Mesenteric fat pad (tissue), 1 donor: ENCODE results near the gene NUDT8. TPM values are rescaled to one million over a fixed set of nuclear protein-coding genes. Genes with fewer than 3 reads are reported as not detected.
"Not testable (repeated sequence)": the region's sequence is repeated elsewhere in the genome, so short reads cannot be mapped to it uniquely, and the experiment has no call there.

ENCODE experiments used
- DNase-seq: peaks from one replicate; pipeline ENCODE4 v3.0.0-alpha.2; 2020; ENCODE audit warnings: low spot score
- total RNA-seq: library from RNA; stranded (reverse); fragmentation: NEBNext Ultra II Directional; extraction: Animal tissue kit (Norgen Biotek cat#: 25700); gene quantifications from one replicate; pipeline ENCODE4 v1.2.1, GENCODE V29; 2021
- donor health status: DM: yes; HTN: yes; CAD: no.

NUDT8 gene
- total RNA-seq, 1 donor from 2014 or later: 12.9 TPM

- no peak for DNase-seq
Measured at GRCh38 chr11:67644042-67644441, 14.3 kb upstream of the NUDT8 start.

- DNase-seq: no peak
Measured at GRCh38 chr11:67642173-67643120, 12.7 kb upstream of the NUDT8 start.

- DNase-seq: no peak
Measured at GRCh38 chr11:67641338-67642172, 11.8 kb upstream of the NUDT8 start.

- no peak for DNase-seq
Measured at GRCh38 chr11:67640758-67641337, 11.1 kb upstream of the NUDT8 start.

GRCh38 chr11:67640021-67640757 is 10.5 kb upstream of the NUDT8 start:
- peak; percentile 86 for DNase-seq

- DNase-seq: no peak
Measured at GRCh38 chr11:67639438-67639859, 9.7 kb upstream of the NUDT8 start, which contains the start of gene TBX10. TSS of gene TBX10 (minus strand) at chr11:67639763. CDS start at chr11:67639472, 291 bp downstream.

GRCh38 chr11:67638535-67639437 is 9.0 kb upstream of the NUDT8 start:
- no peak for DNase-seq

- not testable (repeated sequence) for DNase-seq
Measured at GRCh38 chr11:67637441-67637840, 7.7 kb upstream of the NUDT8 start.

GRCh38 chr11:67636962-67637361 is 7.2 kb upstream of the NUDT8 start:
- DNase-seq: no peak

- DNase-seq: no peak
Measured at GRCh38 chr11:67635231-67635521, 5.4 kb upstream of the NUDT8 start.

GRCh38 chr11:67634366-67635230 is 4.9 kb upstream of the NUDT8 start:
- DNase-seq: no peak

- peak; percentile 87 for DNase-seq
Measured at GRCh38 chr11:67633758-67634365, 4.1 kb upstream of the NUDT8 start.

- DNase-seq: peak; percentile 87
Measured at GRCh38 chr11:67632982-67633755, 3.4 kb upstream of the NUDT8 start.

GRCh38 chr11:67632175-67632981 is 2.6 kb upstream of the NUDT8 start:
- DNase-seq: no peak

- no peak for DNase-seq
Measured at GRCh38 chr11:67631853-67632174, 2.1 kb upstream of the NUDT8 start.

GRCh38 chr11:67631411-67631810 is 1.7 kb upstream of the NUDT8 start:
- DNase-seq: no peak

GRCh38 chr11:67630943-67631331 is 1.2 kb upstream of the NUDT8 start:
- DNase-seq: no peak
